HUES6 (cell line): ENCODE measurements around the gene ZNF382.

ENCODE experiments used
- H3K27ac ChIP-seq: 2 replicates; pipeline ENCODE4 v1.7.0; 2013; ENCODE audit warnings: low read depth, mild to moderate bottlenecking, low read length, inconsistent platforms
- H3K27me3 ChIP-seq: 2 replicates; pipeline ENCODE4 v1.6.1; 2013; ENCODE audit warnings: low read length; ENCODE audit not compliant: control insufficient read depth, insufficient read depth
- H3K36me3 ChIP-seq: 2 replicates; pipeline ENCODE4 v1.6.1; 2013; ENCODE audit warnings: low read length; ENCODE audit not compliant: control insufficient read depth, insufficient read depth
- H3K4me1 ChIP-seq: 2 replicates; pipeline ENCODE4 v1.6.1; 2013; ENCODE audit warnings: low read length; ENCODE audit not compliant: control insufficient read depth, insufficient read depth
- H3K4me3 ChIP-seq: 2 replicates; pipeline ENCODE4 v1.5.1; 2013; ENCODE audit warnings: low read depth, low read length
- H3K9ac ChIP-seq: one replicate; pipeline ENCODE4 v1.6.1; 2013; ENCODE audit warnings: mild to moderate bottlenecking, low read length
- H3K9me3 ChIP-seq: 2 replicates; pipeline ENCODE4 v1.6.1; 2013; ENCODE audit warnings: low read depth, low read length; ENCODE audit not compliant: control insufficient read depth, insufficient read depth

ZNF382 gene

DNA sequence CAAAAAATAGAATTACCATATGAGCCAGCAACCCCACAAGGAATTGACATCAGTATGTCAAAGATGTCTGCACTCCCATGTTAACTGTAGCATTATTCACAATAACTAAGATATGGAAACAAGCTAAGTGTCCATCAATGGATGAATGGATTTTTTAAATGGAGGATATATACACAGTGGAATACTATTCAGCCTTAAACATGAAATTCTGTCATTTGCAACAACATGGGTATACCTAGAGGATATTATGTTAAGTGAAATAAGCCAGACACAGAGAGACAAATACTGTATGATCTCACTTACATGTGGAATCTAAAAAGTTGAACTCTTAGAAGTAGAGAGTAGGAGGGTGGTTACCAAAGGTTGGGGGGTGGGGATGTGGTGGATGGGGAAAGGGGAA, 74.3 kb downstream of the ZNF382 start:
- H3K27me3 ChIP-seq, result no peaks in the 10 kb centered on the region
- no peak overlapping the region for H3K27ac ChIP-seq
- H3K4me1 ChIP-seq, result no peaks in the 10 kb centered on the region
- no peak overlapping the region for H3K9ac ChIP-seq
- no peak overlapping the region for H3K4me3 ChIP-seq
- H3K36me3 ChIP-seq, result peaks cover 28% of the 10 kb centered on the region
- H3K9me3 ChIP-seq, result peaks cover 7% of the 10 kb centered on the region; the same call in 1 of the 2 replicates
